SK-N-SH (cell line): ENCODE measurements around the gene SFXN1. TPM values are rescaled to one million over a fixed set of nuclear protein-coding genes. Genes with fewer than 3 reads are reported as not detected.

Experiments used
- CTCF ChIA-PET: fragments of 300-600, 350-600 bp; formaldehyde crosslinking; extraction: SDS; loops from one replicate; lab custom pipeline; 2021; lab: Yijun Ruan, JAX
- POLR2A ChIA-PET: fragments of 350-600 bp; sonication (Branson Sonifier 250); formaldehyde crosslinking; extraction: SDS; loops from one replicate; lab custom pipeline; 2020; ENCODE audit warnings: antibody characterized with exemption, inconsistent platforms; lab: Yijun Ruan, JAX
- DNase-seq: peaks from one replicate; pipeline ENCODE4 v3.0.0; 2012
- H2AFZ ChIP-seq: fragments of 200-600 bp; sonication (generic); 2 replicates; pipeline ENCODE4 v1.8.1; 2016; ENCODE audit warnings: antibody characterized with exemption, mild to moderate bottlenecking, low read depth
- H3F3A ChIP-seq: fragments of 200-600 bp; sonication (generic); replicated peaks from 2 replicates; pipeline ENCODE3; 2016; ENCODE audit warnings: antibody characterized with exemption, mild to moderate bottlenecking; ENCODE audit not compliant: insufficient read depth
- H3K27ac ChIP-seq, 2 experiments: fragments of 200-500 bp in 1 of 2; fragments of 200-600 bp in 1 of 2; sonication (Bioruptor generic) in 1 of 2; sonication (generic), shearing (Covaris generic) in 1 of 2; 2 replicates each; pipeline versions ENCODE4 v1.5.1 to v1.6.1; 2014 to 2016; ENCODE audit warnings: low read depth in 2 of 2, inconsistent platforms in 1 of 2, low read length in 1 of 2, mild to moderate bottlenecking in 1 of 2, mixed read lengths in 1 of 2
- H3K27me3 ChIP-seq: fragments of 200-600 bp; sonication (generic), shearing (Covaris generic); 2 replicates; pipeline ENCODE4 v1.6.1; 2016; ENCODE audit warnings: mixed run types; ENCODE audit not compliant: insufficient read depth
- H3K36me3 ChIP-seq, 2 experiments: fragments of 200-500 bp in 1 of 2; fragments of 200-600 bp in 1 of 2; sonication (Bioruptor generic) in 1 of 2; sonication (generic) in 1 of 2; replicated peaks in 1 of 2; 2 replicates each; pipeline versions ENCODE3 to v1.5.1; 2014 to 2016; ENCODE audit warnings: low read length in 1 of 2, mild to moderate bottlenecking in 1 of 2; ENCODE audit not compliant: insufficient read depth in 2 of 2, control insufficient read depth in 1 of 2
- H3K4me1 ChIP-seq, 2 experiments: fragments of 200-500 bp in 1 of 2; fragments of 200-600 bp in 1 of 2; sonication (Bioruptor generic) in 1 of 2; sonication (generic), shearing (Covaris generic) in 1 of 2; 2 replicates each; pipeline versions ENCODE4 v1.5.1 to v1.6.1; 2014 to 2016; ENCODE audit warnings: low read depth in 1 of 2, low read length in 1 of 2, mixed run types in 1 of 2; ENCODE audit not compliant: insufficient read depth in 2 of 2, control insufficient read depth in 1 of 2
- H3K4me2 ChIP-seq: fragments of 200-600 bp; sonication (generic), shearing (Covaris generic); 2 replicates; pipeline ENCODE4 v1.6.1; 2017; ENCODE audit warnings: mixed run types
- H3K4me3 ChIP-seq, 2 experiments: fragments of 200-500 bp in 1 of 2; fragments of 200-600 bp in 1 of 2; sonication (Bioruptor generic) in 1 of 2; sonication (generic), shearing (Covaris generic) in 1 of 2; 2 replicates each; pipeline versions ENCODE4 v1.5.1 to v1.8.1; 2014 to 2016; ENCODE audit warnings: low read depth in 2 of 2, inconsistent platforms in 1 of 2, low read length in 1 of 2, mild to moderate bottlenecking in 1 of 2, mixed read lengths in 1 of 2, moderate library complexity in 1 of 2
- H3K79me2 ChIP-seq: fragments of 200-600 bp; sonication (generic); 2 replicates; pipeline ENCODE4 v1.8.1; 2017; ENCODE audit warnings: mild to moderate bottlenecking; ENCODE audit not compliant: insufficient read depth
- H3K9ac ChIP-seq: fragments of 200-600 bp; sonication (generic); 2 replicates; pipeline ENCODE4 v1.6.1; 2017; ENCODE audit warnings: mixed run types
- H3K9me2 ChIP-seq: fragments of 200-600 bp; sonication (generic); 2 replicates; pipeline ENCODE4 v1.6.1; 2017; ENCODE audit warnings: mixed run types
- H3K9me3 ChIP-seq: fragments of 200-600 bp; sonication (generic); 2 replicates; pipeline ENCODE4 v1.6.1; 2017; ENCODE audit warnings: mixed run types, mild to moderate bottlenecking, moderate library complexity
- H4K20me1 ChIP-seq: fragments of 200-600 bp; sonication (generic); 2 replicates; pipeline ENCODE4 v1.6.1; 2017; ENCODE audit warnings: mild to moderate bottlenecking, mixed run types; ENCODE audit not compliant: insufficient read depth
- ELF1 ChIP-seq: IDR thresholded peaks from 2 replicates; pipeline ENCODE4 v1.4.0; 2012
- EP300 ChIP-seq, 2 experiments: IDR thresholded peaks; 2 replicates each; pipeline versions ENCODE4 v1.4.0 to v1.6.1; 2012; ENCODE audit warnings: borderline replicate concordance in 1 of 2, low read depth in 1 of 2, low read length in 1 of 2
- FOXJ3 ChIP-seq: sonication (generic); formaldehyde crosslinking; IDR thresholded peaks from 2 replicates; pipeline ENCODE4 v1.5.1; 2020; ENCODE audit warnings: mild to moderate bottlenecking, missing genetic modification reagents
- FOXM1 ChIP-seq: IDR thresholded peaks from 2 replicates; pipeline ENCODE4 v1.4.0; 2012; ENCODE audit warnings: low read depth, mild to moderate bottlenecking
- MXI1 ChIP-seq: IDR thresholded peaks from 2 replicates; pipeline ENCODE4 v1.6.1; 2012; ENCODE audit warnings: mild to moderate bottlenecking, low read depth, low read length, improper control_type of control experiment
- NRF1 ChIP-seq: IDR thresholded peaks from 2 replicates; pipeline ENCODE4 v1.6.1; 2012; ENCODE audit warnings: low read depth, mild to moderate bottlenecking, low read length
- POLR2AphosphoS5 ChIP-seq: IDR thresholded peaks from 2 replicates; pipeline ENCODE4 v1.6.1; 2012; ENCODE audit warnings: low read depth, low read length
- RAD21 ChIP-seq: IDR thresholded peaks from 2 replicates; pipeline ENCODE4 v1.6.1; 2012; ENCODE audit warnings: mild to moderate bottlenecking, low read length
- RCOR1 ChIP-seq: fragments of 150-350 bp; IDR thresholded peaks from 2 replicates; pipeline ENCODE4 v1.6.1; 2017; ENCODE audit warnings: antibody characterized with exemption, low read length
- REST ChIP-seq: IDR thresholded peaks from 2 replicates; pipeline ENCODE4 v1.6.1; 2012; ENCODE audit warnings: mild to moderate bottlenecking, low read depth, low read length, moderate library complexity
- SMC3 ChIP-seq: IDR thresholded peaks from 2 replicates; pipeline ENCODE4 v1.6.1; 2012; ENCODE audit warnings: low read depth, low read length, improper control_type of control experiment
- TCF12 ChIP-seq: IDR thresholded peaks from 2 replicates; pipeline ENCODE4 v1.4.0; 2012
- USF2 ChIP-seq: fragments of 150-350 bp; IDR thresholded peaks from 2 replicates; pipeline ENCODE4 v1.6.1; 2017; ENCODE audit warnings: antibody characterized with exemption, low read length, low read depth, borderline replicate concordance
- YY1 ChIP-seq: IDR thresholded peaks from 2 replicates; pipeline ENCODE4 v1.4.0; 2012; ENCODE audit warnings: low read depth, mild to moderate bottlenecking
- WGBS: methylation state at CpG from one replicate; pipeline ENCODE4 v1.1.6; 2017; ENCODE audit warnings: low lambda C conversion rate; 5-methylcytosine and 5-hydroxymethylcytosine counted together
- polyA plus RNA-seq, 3 experiments: library from polyadenylated mRNA; depleted of rRNA; stranded (reverse); fragments of >200 nt; gene quantifications; 2 replicates each; pipeline ENCODE4 v1.2.3, GENCODE V29; 2012

The SFXN1 gene
- polyA plus RNA-seq, 1 of the 3 experiments (the other 2 are of a cell fraction) = 73.6 TPM

GRCh38 chr5:175472378-175472777 lies 6.0 kb upstream of the SFXN1 start:
- Histone ChIP-seq H3K36me3 (no peaks in the 10 kb centered on the region), H3K79me2 (no peaks in the 10 kb centered on the region), H3K9me2 (no peaks in the 10 kb centered on the region), H3F3A (no peaks in the 10 kb centered on the region), H3K9me3 (no peaks in the 10 kb centered on the region), H3K9ac (no peak overlapping the region), H3K4me1 (no peaks in the 10 kb centered on the region), H3K4me3 (no peak overlapping the region), H3K4me2 (no peak overlapping the region), H4K20me1 (no peaks in the 10 kb centered on the region), H3K27ac (no peak overlapping the region), H3K27me3 (peaks cover 2% of the 10 kb centered on the region; the same call in 1 of the 2 replicates), H2AFZ (no peak overlapping the region)
- ChIA-PET POLR2A (no interaction called here), CTCF (interaction anchor here (1.2 kb wide), 1 partner anchor 562 kb away, joined by 4 read pairs; no protein-coding TSS in a partner anchor)
- no peak for DNase-seq
- no peak for TF ChIP-seq REST
- TF ChIP-seq FOXM1 = no peak
- no peak for TF ChIP-seq YY1
- TF ChIP-seq EP300 (IDR thresholded peaks at IDR 0.05; ENCODE audit: borderline replicate concordance in 1 of 2, low read depth in 1 of 2, low read length in 1 of 2) = no peak
- no peak for TF ChIP-seq FOXJ3
- TF ChIP-seq POLR2AphosphoS5 = no peak
- no peak for TF ChIP-seq ELF1
- TF ChIP-seq TCF12 = no peak

GRCh38 chr5:175475248-175475647 lies 3.1 kb upstream of the SFXN1 start:
- H2AFZ ChIP-seq = no peak overlapping the region
- ChIA-PET CTCF (interaction anchor here (0.7 to 4.8 kb wide), 2 partner anchors 11 to 59 kb away, joined by 3 to 40 read pairs; no protein-coding TSS in a partner anchor), POLR2A (no interaction called here)
- H3K9ac ChIP-seq = no peak overlapping the region
- H4K20me1 ChIP-seq = no peaks in the 10 kb centered on the region
- no peaks in the 10 kb centered on the region for H3K36me3 ChIP-seq
- no peak overlapping the region for H3K27ac ChIP-seq
- peaks cover 5% of the 10 kb centered on the region; the same call in 1 of the 2 replicates for H3K27me3 ChIP-seq
- peaks cover 17% of the 10 kb centered on the region for H3K79me2 ChIP-seq
- H3K4me2 ChIP-seq = no peak overlapping the region
- 45% methylated on average over 1 of the region's 1 CpG for WGBS
- no peak overlapping the region for H3K4me3 ChIP-seq
- peaks cover 0 to 12% of the 10 kb centered on the region in 2 experiments; a peak in 2 of 4 replicates for H3K4me1 ChIP-seq
- TF ChIP-seq RAD21 (no peak), RCOR1 (no peak), MXI1 (no peak), SMC3 (no peak), NRF1 (no peak), USF2 (no peak)
- no peaks in the 10 kb centered on the region for H3K9me3 ChIP-seq
- no peak for DNase-seq
- H3K9me2 ChIP-seq = no peaks in the 10 kb centered on the region
- H3F3A ChIP-seq = no peaks in the 10 kb centered on the region
